Right lobe of liver (tissue), 6 donors: ENCODE data around the gene MAS1. TPM values are rescaled to one million over a fixed set of nuclear protein-coding genes. Genes with fewer than 3 reads are reported as not detected.

ENCODE experiments used
- ATAC-seq, 4 donors: fragments of 200-7000 bp; cut with Tn5 transposase; one replicate each; pipeline ENCODE4 v1.9.1; 2020; ENCODE audit warnings: mild to moderate bottlenecking in 4 of 4, moderate library complexity in 4 of 4
- DNase-seq, 3 donors: peaks; one replicate each; pipeline ENCODE4 v3.0.0-alpha.2; 2020
- H3K27ac ChIP-seq, 3 donors: fragments of 200-600 bp; one replicate each; pipeline ENCODE4 v1.8.0; 2022
- H3K27me3 ChIP-seq, 2 donors: fragments of 200-600 bp; one replicate each; pipeline ENCODE4 v1.8.0; 2022
- H3K36me3 ChIP-seq, 4 donors: fragments of 200-600 bp; sonication (generic) in 1 of 4; one replicate each; pipeline versions ENCODE4 v1.5.1 to v1.8.0; 2017 to 2022; ENCODE audit warnings: control low read depth in 1 of 4
- H3K4me1 ChIP-seq, 4 donors: fragments of 200-600 bp; sonication (generic) in 1 of 4; one replicate each; pipeline versions ENCODE4 v1.5.1 to v1.8.0; 2017 to 2022; ENCODE audit warnings: control low read depth in 1 of 4
- H3K4me3 ChIP-seq, 3 donors: fragments of 200-600 bp; one replicate each; pipeline ENCODE4 v1.8.0; 2022
- H3K9me3 ChIP-seq, 4 donors: fragments of 200-600 bp; sonication (generic) in 1 of 4; one replicate each; pipeline versions ENCODE4 v1.5.1 to v1.8.0; 2017 to 2022; ENCODE audit warnings: control low read depth in 1 of 4
- POLR2A ChIP-seq: fragments of 450-650 bp; IDR thresholded peaks from one replicate; pipeline ENCODE4 v1.6.1; 2017; ENCODE audit warnings: antibody characterized with exemption, mild to moderate bottlenecking
- WGBS: methylation state at CpG from one replicate; pipeline ENCODE4 v1.1.6; 2018; ENCODE audit warnings: low coverage, low lambda C conversion rate; ENCODE audit not compliant: insufficient coverage; ENCODE audit errors: missing lambda C conversion rate; 5-methylcytosine and 5-hydroxymethylcytosine counted together
- intact Hi-C, 2 donors: fragments of 100-400 bp; cut with DNase I; formaldehyde crosslinking; loops; one replicate each; pipeline versions ENCODE4 v1.11.2 to v1.14.1; 2022
- total RNA-seq, 6 experiments: library from RNA; depleted of rRNA in 2 of 6; stranded (reverse); fragments of >200 nt in 2 of 6; fragmentation: NEBNext Ultra II Directional in 3 of 6; extraction: Animal tissue kit (Norgen Biotek cat#: 25700) in 3 of 6; gene quantifications; one replicate each; pipeline versions ENCODE4 v1.1.0 to v1.2.4, GENCODE V29; 2016 to 2023
- TF ChIP-seq, protein P1 (sequence below), 4 donors: fragments of 200-600 bp in 3 of 4; fragments of 450-650 bp in 1 of 4; IDR thresholded peaks; one replicate each; pipeline versions ENCODE4 v1.5.1 to v1.8.0; 2016 to 2022; ENCODE audit warnings: antibody characterized with exemption in 4 of 4, mild to moderate bottlenecking in 2 of 4
- donor health status: DM: no; HTN: yes; CAD: no.
- donor health status: DM: no; HTN: no; CAD: no.
- donor health status: DM: no; HTN: no; CAD: no.
- donor health status: DM: no; HTN: yes; CAD: no.
- donor health status: DM: no; HTN: yes; CAD: no.

The MAS1 gene
- total RNA-seq, 6 experiments from 2014 or later, result not detected

DNA sequence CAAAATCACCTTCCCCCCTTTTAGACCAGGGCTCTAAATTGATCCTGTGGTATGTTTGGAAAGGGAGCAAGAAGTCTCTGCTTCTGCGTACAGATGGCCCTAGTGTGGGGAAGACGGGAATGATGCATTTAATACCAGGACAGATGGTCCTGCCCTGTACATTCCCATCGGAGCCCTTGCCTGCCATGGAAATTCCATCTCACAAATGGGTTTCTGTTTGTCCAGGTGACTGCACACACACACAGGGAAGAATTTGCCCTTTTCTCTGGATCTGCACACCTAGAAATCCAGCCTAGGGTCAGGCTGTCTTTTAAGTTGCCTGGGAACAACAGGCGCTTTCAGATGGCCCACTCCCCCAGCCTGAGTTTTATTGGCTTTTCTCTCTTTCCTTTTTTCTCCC, 1.3 kb downstream of the MAS1 start:
- Histone ChIP-seq H3K4me1 (no peaks in the 10 kb centered on the region), H3K27ac (no peak overlapping the region), H3K9me3 (no peaks in the 10 kb centered on the region), H3K4me3 (no peak overlapping the region), H3K36me3 (no peaks in the 10 kb centered on the region), H3K27me3 (no peaks in the 10 kb centered on the region)
- no peak for DNase-seq
- intact Hi-C loops, result no loop called here
- no peak for TF ChIP-seq POLR2A
- TF ChIP-seq, protein P1, sequence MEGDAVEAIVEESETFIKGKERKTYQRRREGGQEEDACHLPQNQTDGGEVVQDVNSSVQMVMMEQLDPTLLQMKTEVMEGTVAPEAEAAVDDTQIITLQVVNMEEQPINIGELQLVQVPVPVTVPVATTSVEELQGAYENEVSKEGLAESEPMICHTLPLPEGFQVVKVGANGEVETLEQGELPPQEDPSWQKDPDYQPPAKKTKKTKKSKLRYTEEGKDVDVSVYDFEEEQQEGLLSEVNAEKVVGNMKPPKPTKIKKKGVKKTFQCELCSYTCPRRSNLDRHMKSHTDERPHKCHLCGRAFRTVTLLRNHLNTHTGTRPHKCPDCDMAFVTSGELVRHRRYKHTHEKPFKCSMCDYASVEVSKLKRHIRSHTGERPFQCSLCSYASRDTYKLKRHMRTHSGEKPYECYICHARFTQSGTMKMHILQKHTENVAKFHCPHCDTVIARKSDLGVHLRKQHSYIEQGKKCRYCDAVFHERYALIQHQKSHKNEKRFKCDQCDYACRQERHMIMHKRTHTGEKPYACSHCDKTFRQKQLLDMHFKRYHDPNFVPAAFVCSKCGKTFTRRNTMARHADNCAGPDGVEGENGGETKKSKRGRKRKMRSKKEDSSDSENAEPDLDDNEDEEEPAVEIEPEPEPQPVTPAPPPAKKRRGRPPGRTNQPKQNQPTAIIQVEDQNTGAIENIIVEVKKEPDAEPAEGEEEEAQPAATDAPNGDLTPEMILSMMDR (IDR thresholded peaks at IDR 0.05), result no peak
- WGBS, result 84% methylated on average over 4 of the region's 4 CpGs
- no peak for ATAC-seq

DNA sequence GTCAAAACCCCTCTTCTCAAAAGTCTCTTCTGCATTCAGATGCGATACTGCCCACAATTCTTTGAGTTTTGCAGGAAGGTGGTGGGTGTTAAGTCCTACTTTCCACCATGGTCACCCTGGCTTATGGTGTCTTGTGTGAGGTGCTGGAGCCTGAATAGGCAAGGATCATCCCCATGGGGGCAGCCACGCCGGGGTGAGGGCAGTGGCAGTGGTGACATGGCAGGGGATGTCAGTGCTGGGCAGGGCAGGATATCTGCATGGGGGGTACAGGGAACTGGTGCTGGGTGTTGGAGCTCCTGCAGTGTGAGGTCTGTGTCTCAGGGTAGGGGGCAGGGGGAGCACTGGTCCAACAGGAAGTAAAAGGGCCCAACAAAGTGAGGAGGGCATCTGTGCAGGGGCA, 2.3 kb downstream of the MAS1 start:
- ATAC-seq (no peak), DNase-seq (no peak)
- H3K27me3 ChIP-seq, result no peaks in the 10 kb centered on the region
- no CpG with 5 or more reads among the region's 3 CpGs for WGBS
- H3K4me3 ChIP-seq, result no peak overlapping the region
- no peak overlapping the region for H3K27ac ChIP-seq
- no peaks in the 10 kb centered on the region for H3K4me1 ChIP-seq
- TF ChIP-seq, protein P1 (IDR thresholded peaks at IDR 0.05), result no peak
- no peak for TF ChIP-seq POLR2A
- intact Hi-C loops, result no loop called here
- H3K9me3 ChIP-seq, result no peaks in the 10 kb centered on the region
- no peaks in the 10 kb centered on the region for H3K36me3 ChIP-seq

GRCh38 chr6:159894991-159895390, 4.2 kb downstream of the MAS1 start:
- WGBS, result 65% methylated on average over 4 of the region's 4 CpGs
- ATAC-seq, result no peak

DNA sequence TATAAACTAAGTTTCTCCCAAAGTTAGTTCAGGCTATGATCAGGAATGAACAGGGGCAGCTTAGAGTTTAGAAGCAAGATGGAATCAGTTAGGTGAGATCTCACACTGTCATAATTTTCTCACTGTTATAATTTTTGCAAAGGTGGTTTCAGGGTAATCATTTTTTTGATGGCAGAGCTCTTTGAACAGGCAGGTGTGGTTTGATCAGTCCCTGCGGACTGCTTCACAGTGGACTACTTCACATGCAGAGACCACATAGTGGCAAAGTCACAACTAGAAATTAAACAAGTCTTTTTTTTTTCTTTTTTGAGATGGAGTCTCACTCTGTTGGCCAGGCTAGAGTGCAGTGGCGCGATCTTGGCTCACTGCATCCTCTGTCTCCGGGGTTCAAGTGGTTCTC, 6.8 kb downstream of the MAS1 start:
- DNase-seq (no peak), ATAC-seq (no peak)
- Histone ChIP-seq H3K4me1 (no peaks in the 10 kb centered on the region), H3K27ac (no peak overlapping the region), H3K9me3 (no peaks in the 10 kb centered on the region), H3K36me3 (no peaks in the 10 kb centered on the region), H3K4me3 (no peak overlapping the region), H3K27me3 (no peaks in the 10 kb centered on the region)
- no peak for TF ChIP-seq POLR2A
- intact Hi-C loops, result no loop called here
- WGBS, result 100% methylated on average over 1 of the region's 4 CpGs

More at GRCh38 chr6:159894991-159895390, 4.2 kb downstream of the MAS1 start:
- DNase-seq, result no peak
- H3K4me3 ChIP-seq, result no peak overlapping the region
- intact Hi-C loops, result no loop called here
- no peaks in the 10 kb centered on the region for H3K27me3 ChIP-seq
- no peak for TF ChIP-seq POLR2A
- TF ChIP-seq, protein P1 (IDR thresholded peaks at IDR 0.05), result no peak
- H3K36me3 ChIP-seq, result no peaks in the 10 kb centered on the region
- no peak overlapping the region for H3K27ac ChIP-seq
- no peaks in the 10 kb centered on the region for H3K9me3 ChIP-seq
- no peaks in the 10 kb centered on the region for H3K4me1 ChIP-seq

GRCh38 chr6:159898519-159898918, 7.7 kb downstream of the MAS1 start:
- ATAC-seq, result no peak
- Histone ChIP-seq H3K9me3 (no peaks in the 10 kb centered on the region), H3K4me1 (no peaks in the 10 kb centered on the region), H3K27ac (no peak overlapping the region), H3K36me3 (no peaks in the 10 kb centered on the region), H3K4me3 (no peak overlapping the region), H3K27me3 (no peaks in the 10 kb centered on the region)
- TF ChIP-seq, protein P1 (IDR thresholded peaks at IDR 0.05), result no peak
- TF ChIP-seq POLR2A, result no peak
- WGBS, result 58% methylated on average over 1 of the region's 1 CpG
- intact Hi-C loops, result no loop called here
- no peak for DNase-seq
